GM23338 (cell line): ENCODE results near the gene PIAS1. TPM values are rescaled to one million over a fixed set of nuclear protein-coding genes. Genes with fewer than 3 reads are reported as not detected.

Source experiments
- ATAC-seq: fragments of 200-7000 bp; cut with Tn5 transposase; 3 replicates; pipeline ENCODE4 v1.9.1; 2020
- DNase-seq: peaks from one replicate; pipeline ENCODE4 v3.0.0-alpha.2; 2015; ENCODE audit warnings: low spot score
- H2AFZ ChIP-seq: fragments of 200-600 bp; sonication (generic); 2 replicates; pipeline ENCODE4 v1.8.0; 2016; ENCODE audit warnings: antibody characterized with exemption, mild to moderate bottlenecking, moderate library complexity
- H3F3A ChIP-seq: fragments of 200-600 bp; sonication (generic); replicated peaks from 2 replicates; pipeline ENCODE4 v1.8.0; 2017; ENCODE audit warnings: antibody characterized with exemption, mixed run types, low read depth
- H3K27ac ChIP-seq: fragments of 200-600 bp; sonication (generic); 2 replicates; pipeline ENCODE4 v1.6.1; 2016; ENCODE audit warnings: low read depth
- H3K27me3 ChIP-seq: fragments of 200-600 bp; sonication (generic); 2 replicates; pipeline ENCODE4 v1.8.0; 2016; ENCODE audit warnings: mild to moderate bottlenecking, mixed run types, moderate library complexity; ENCODE audit not compliant: insufficient read depth
- H3K36me3 ChIP-seq: fragments of 200-600 bp; sonication (generic); 2 replicates; pipeline ENCODE4 v1.8.0; 2016; ENCODE audit warnings: mild to moderate bottlenecking; ENCODE audit not compliant: insufficient read depth
- H3K4me1 ChIP-seq: fragments of 200-600 bp; sonication (generic); 2 replicates; pipeline ENCODE4 v1.8.0; 2016; ENCODE audit warnings: mild to moderate bottlenecking, moderate library complexity; ENCODE audit not compliant: insufficient read depth
- H3K4me2 ChIP-seq: fragments of 200-600 bp; sonication (generic); 2 replicates; pipeline ENCODE4 v1.7.1; 2017; ENCODE audit warnings: mixed run types
- H3K4me3 ChIP-seq: fragments of 200-600 bp; sonication (generic); 2 replicates; pipeline ENCODE4 v1.6.1; 2016; ENCODE audit warnings: mixed run types
- H3K79me2 ChIP-seq: fragments of 200-600 bp; sonication (generic); replicated peaks from 2 replicates; pipeline ENCODE4 v1.8.0; 2017; ENCODE audit warnings: mild to moderate bottlenecking; ENCODE audit not compliant: insufficient read depth
- H3K9me2 ChIP-seq: fragments of 200-600 bp; sonication (generic); 2 replicates; pipeline ENCODE4 v1.8.0; 2017; ENCODE audit not compliant: insufficient read depth
- H4K20me1 ChIP-seq: fragments of 200-600 bp; sonication (generic); replicated peaks from 2 replicates; pipeline ENCODE4 v1.8.0; 2017; ENCODE audit warnings: mild to moderate bottlenecking; ENCODE audit not compliant: insufficient read depth
- H3K27ac Mint-ChIP-seq: 2 replicates; pipeline ENCODE4 v1.8.0; 2020; ENCODE audit warnings: inconsistent platforms, mild to moderate bottlenecking, moderate library complexity, mixed read lengths
- H3K27me3 Mint-ChIP-seq: 3 replicates; pipeline ENCODE4 v1.8.0; 2022; ENCODE audit warnings: low read depth, mild to moderate bottlenecking, moderate library complexity, mixed read lengths, inconsistent platforms; ENCODE audit not compliant: insufficient read depth, poor library complexity
- H3K36me3 Mint-ChIP-seq: 3 replicates; pipeline ENCODE4 v1.8.0; 2021; ENCODE audit warnings: low read depth, mild to moderate bottlenecking, inconsistent platforms, moderate library complexity, mixed read lengths
- H3K4me1 Mint-ChIP-seq: 3 replicates; pipeline ENCODE4 v1.8.0; 2020; ENCODE audit warnings: mild to moderate bottlenecking, inconsistent platforms, mixed read lengths
- H3K4me3 Mint-ChIP-seq: 3 replicates; pipeline ENCODE4 v1.8.0; 2021; ENCODE audit warnings: moderate library complexity, mild to moderate bottlenecking, inconsistent platforms, mixed read lengths
- H3K9me3 Mint-ChIP-seq: 3 replicates; pipeline ENCODE4 v1.8.0; 2020; ENCODE audit warnings: moderate library complexity, mild to moderate bottlenecking, inconsistent platforms, mixed read lengths
- CREB1 ChIP-seq: fragments of 250-450 bp; sonication (Bioruptor Pico); IDR thresholded peaks from 2 replicates; pipeline ENCODE4 v1.5.0; 2020; ENCODE audit warnings: low read depth, mild to moderate bottlenecking, moderate library complexity
- EZH2 ChIP-seq: fragments of 200-600 bp; sonication (generic); IDR thresholded peaks from one replicate; pipeline ENCODE4 v1.8.0; 2017; ENCODE audit warnings: antibody characterized with exemption, mild to moderate bottlenecking, low read depth; ENCODE audit not compliant: unreplicated experiment
- EZH2phosphoT487 ChIP-seq: fragments of 200-600 bp; sonication (generic); IDR thresholded peaks from one replicate; pipeline ENCODE4 v1.8.1; 2018; ENCODE audit warnings: antibody characterized with exemption; ENCODE audit not compliant: unreplicated experiment
- JUNB ChIP-seq: IDR thresholded peaks from one replicate; pipeline ENCODE4 v1.6.1; 2016; ENCODE audit warnings: antibody characterized with exemption; ENCODE audit not compliant: unreplicated experiment
- NANOG ChIP-seq: IDR thresholded peaks from 2 replicates; pipeline ENCODE4 v1.6.1; 2016; ENCODE audit warnings: antibody characterized with exemption, borderline replicate concordance
- POLR2AphosphoS5 ChIP-seq: IDR thresholded peaks from 2 replicates; pipeline ENCODE4 v1.6.1; 2016; ENCODE audit warnings: antibody characterized with exemption, low read depth
- STAT1 ChIP-seq: IDR thresholded peaks from one replicate; pipeline ENCODE4 v1.6.1; 2016; ENCODE audit warnings: antibody characterized with exemption; ENCODE audit not compliant: unreplicated experiment
- ZNF114 ChIP-seq: fragments of 250-450 bp; sonication (Bioruptor Pico); IDR thresholded peaks from 2 replicates; pipeline ENCODE4 v1.5.0; 2020; ENCODE audit warnings: mild to moderate bottlenecking, moderate library complexity
- ZNF331 ChIP-seq: fragments of 250-450 bp; sonication (Bioruptor Pico); IDR thresholded peaks from 2 replicates; pipeline ENCODE4 v1.5.0; 2020; ENCODE audit warnings: low read depth, mild to moderate bottlenecking, moderate library complexity
- polyA plus RNA-seq: library from polyadenylated mRNA; unstranded; fragments of >200 nt; fragmentation: Nextera tagmentation; extraction: Ambion mirVana; gene quantifications from 2 replicates; pipeline ENCODE4 v1.2.1, GENCODE V29; 2016
- total RNA-seq: library from RNA; depleted of rRNA; stranded (reverse); fragments of >200 nt; shearing (Covaris generic); gene quantifications from 2 replicates; pipeline ENCODE4 v1.2.3, GENCODE V29; 2014
- TF ChIP-seq, protein P1 (sequence below): IDR thresholded peaks from one replicate; pipeline ENCODE4 v1.6.1; 2018; ENCODE audit warnings: antibody characterized with exemption; ENCODE audit not compliant: unreplicated experiment
- TF ChIP-seq, protein P2 (sequence below): IDR thresholded peaks from 2 replicates; pipeline ENCODE4 v1.6.1; 2016; ENCODE audit warnings: antibody characterized with exemption
- TF ChIP-seq, protein P3 (sequence below): fragments of 250-450 bp; sonication (Bioruptor Pico); IDR thresholded peaks from 2 replicates; pipeline ENCODE4 v1.5.0; 2020; ENCODE audit warnings: mild to moderate bottlenecking, moderate library complexity
- TF ChIP-seq, protein P4 (sequence below), 2 experiments: fragments of 200-600 bp in 1 of 2; sonication (generic) in 1 of 2; conservative IDR thresholded peaks; 2 replicates each; pipeline versions ENCODE4 v1.5.1 to v1.6.1; 2016 to 2017; ENCODE audit warnings: antibody characterized with exemption in 2 of 2, low read depth in 2 of 2, mild to moderate bottlenecking in 2 of 2, moderate library complexity in 1 of 2

The PIAS1 gene
- total and polyA plus RNA-seq, 2 experiments from 2014 or later = 30.7 to 32.1 TPM

DNA sequence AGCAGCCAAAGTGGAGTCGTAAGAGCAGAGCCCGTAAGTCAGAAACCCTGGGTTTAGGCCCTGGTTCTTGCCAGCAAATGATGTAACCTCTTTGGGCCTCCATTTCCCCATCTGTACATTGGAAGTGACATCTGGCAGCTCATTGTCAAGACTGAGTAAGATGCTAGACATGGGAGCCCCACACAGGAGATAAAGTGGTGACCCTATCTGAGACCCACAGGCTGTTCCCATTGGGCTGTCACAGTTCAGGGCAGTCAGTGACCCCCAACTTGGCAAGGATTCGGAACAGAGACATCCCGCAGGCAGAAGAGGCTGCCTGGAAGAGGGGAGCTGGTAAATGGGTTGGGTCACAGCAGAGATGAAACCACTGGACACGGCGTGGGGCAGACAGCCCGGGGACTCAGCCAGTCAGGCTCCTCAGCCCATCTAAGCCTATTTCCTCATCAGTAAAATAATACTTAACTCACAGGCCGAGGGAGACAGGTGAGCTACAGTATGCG is 173.6 kb downstream of the PIAS1 start:
- no peak for DNase-seq
- Histone ChIP-seq H3K4me2 (peak overlapping the region; percentile 100), H3K36me3 (no peaks in the 10 kb centered on the region; the same call in 1 of the 2 replicates), H3K27me3 (no peaks in the 10 kb centered on the region), H3F3A (peaks cover 13% of the 10 kb centered on the region), H3K9me2 (no peaks in the 10 kb centered on the region), H4K20me1 (peaks cover 34% of the 10 kb centered on the region), H2AFZ (no peak overlapping the region), H3K4me1 (peaks cover 17% of the 10 kb centered on the region; the same call in 1 of the 2 replicates), H3K4me3 (peak overlapping the region; percentile 94), H3K27ac (0 out of 2 replicates have a peak overlapping the region, but pooled peaks have one; percentile 14), H3K79me2 (peaks cover 63% of the 10 kb centered on the region)
- no peak for TF ChIP-seq ZNF114 (CRISPR knock-in tag)
- no peak for TF ChIP-seq EZH2
- TF ChIP-seq, protein P1, sequence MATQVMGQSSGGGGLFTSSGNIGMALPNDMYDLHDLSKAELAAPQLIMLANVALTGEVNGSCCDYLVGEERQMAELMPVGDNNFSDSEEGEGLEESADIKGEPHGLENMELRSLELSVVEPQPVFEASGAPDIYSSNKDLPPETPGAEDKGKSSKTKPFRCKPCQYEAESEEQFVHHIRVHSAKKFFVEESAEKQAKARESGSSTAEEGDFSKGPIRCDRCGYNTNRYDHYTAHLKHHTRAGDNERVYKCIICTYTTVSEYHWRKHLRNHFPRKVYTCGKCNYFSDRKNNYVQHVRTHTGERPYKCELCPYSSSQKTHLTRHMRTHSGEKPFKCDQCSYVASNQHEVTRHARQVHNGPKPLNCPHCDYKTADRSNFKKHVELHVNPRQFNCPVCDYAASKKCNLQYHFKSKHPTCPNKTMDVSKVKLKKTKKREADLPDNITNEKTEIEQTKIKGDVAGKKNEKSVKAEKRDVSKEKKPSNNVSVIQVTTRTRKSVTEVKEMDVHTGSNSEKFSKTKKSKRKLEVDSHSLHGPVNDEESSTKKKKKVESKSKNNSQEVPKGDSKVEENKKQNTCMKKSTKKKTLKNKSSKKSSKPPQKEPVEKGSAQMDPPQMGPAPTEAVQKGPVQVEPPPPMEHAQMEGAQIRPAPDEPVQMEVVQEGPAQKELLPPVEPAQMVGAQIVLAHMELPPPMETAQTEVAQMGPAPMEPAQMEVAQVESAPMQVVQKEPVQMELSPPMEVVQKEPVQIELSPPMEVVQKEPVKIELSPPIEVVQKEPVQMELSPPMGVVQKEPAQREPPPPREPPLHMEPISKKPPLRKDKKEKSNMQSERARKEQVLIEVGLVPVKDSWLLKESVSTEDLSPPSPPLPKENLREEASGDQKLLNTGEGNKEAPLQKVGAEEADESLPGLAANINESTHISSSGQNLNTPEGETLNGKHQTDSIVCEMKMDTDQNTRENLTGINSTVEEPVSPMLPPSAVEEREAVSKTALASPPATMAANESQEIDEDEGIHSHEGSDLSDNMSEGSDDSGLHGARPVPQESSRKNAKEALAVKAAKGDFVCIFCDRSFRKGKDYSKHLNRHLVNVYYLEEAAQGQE = no peak
- no peak for TF ChIP-seq JUNB
- no peak for TF ChIP-seq STAT1
- TF ChIP-seq, protein P2, sequence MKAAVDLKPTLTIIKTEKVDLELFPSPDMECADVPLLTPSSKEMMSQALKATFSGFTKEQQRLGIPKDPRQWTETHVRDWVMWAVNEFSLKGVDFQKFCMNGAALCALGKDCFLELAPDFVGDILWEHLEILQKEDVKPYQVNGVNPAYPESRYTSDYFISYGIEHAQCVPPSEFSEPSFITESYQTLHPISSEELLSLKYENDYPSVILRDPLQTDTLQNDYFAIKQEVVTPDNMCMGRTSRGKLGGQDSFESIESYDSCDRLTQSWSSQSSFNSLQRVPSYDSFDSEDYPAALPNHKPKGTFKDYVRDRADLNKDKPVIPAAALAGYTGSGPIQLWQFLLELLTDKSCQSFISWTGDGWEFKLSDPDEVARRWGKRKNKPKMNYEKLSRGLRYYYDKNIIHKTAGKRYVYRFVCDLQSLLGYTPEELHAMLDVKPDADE = no peak
- no peak for TF ChIP-seq CREB1 (CRISPR knock-in tag)
- TF ChIP-seq ZNF331 (CRISPR knock-in tag) = no peak
- TF ChIP-seq EZH2phosphoT487 = no peak
- no peak for TF ChIP-seq NANOG
- TF ChIP-seq, protein P3, sequence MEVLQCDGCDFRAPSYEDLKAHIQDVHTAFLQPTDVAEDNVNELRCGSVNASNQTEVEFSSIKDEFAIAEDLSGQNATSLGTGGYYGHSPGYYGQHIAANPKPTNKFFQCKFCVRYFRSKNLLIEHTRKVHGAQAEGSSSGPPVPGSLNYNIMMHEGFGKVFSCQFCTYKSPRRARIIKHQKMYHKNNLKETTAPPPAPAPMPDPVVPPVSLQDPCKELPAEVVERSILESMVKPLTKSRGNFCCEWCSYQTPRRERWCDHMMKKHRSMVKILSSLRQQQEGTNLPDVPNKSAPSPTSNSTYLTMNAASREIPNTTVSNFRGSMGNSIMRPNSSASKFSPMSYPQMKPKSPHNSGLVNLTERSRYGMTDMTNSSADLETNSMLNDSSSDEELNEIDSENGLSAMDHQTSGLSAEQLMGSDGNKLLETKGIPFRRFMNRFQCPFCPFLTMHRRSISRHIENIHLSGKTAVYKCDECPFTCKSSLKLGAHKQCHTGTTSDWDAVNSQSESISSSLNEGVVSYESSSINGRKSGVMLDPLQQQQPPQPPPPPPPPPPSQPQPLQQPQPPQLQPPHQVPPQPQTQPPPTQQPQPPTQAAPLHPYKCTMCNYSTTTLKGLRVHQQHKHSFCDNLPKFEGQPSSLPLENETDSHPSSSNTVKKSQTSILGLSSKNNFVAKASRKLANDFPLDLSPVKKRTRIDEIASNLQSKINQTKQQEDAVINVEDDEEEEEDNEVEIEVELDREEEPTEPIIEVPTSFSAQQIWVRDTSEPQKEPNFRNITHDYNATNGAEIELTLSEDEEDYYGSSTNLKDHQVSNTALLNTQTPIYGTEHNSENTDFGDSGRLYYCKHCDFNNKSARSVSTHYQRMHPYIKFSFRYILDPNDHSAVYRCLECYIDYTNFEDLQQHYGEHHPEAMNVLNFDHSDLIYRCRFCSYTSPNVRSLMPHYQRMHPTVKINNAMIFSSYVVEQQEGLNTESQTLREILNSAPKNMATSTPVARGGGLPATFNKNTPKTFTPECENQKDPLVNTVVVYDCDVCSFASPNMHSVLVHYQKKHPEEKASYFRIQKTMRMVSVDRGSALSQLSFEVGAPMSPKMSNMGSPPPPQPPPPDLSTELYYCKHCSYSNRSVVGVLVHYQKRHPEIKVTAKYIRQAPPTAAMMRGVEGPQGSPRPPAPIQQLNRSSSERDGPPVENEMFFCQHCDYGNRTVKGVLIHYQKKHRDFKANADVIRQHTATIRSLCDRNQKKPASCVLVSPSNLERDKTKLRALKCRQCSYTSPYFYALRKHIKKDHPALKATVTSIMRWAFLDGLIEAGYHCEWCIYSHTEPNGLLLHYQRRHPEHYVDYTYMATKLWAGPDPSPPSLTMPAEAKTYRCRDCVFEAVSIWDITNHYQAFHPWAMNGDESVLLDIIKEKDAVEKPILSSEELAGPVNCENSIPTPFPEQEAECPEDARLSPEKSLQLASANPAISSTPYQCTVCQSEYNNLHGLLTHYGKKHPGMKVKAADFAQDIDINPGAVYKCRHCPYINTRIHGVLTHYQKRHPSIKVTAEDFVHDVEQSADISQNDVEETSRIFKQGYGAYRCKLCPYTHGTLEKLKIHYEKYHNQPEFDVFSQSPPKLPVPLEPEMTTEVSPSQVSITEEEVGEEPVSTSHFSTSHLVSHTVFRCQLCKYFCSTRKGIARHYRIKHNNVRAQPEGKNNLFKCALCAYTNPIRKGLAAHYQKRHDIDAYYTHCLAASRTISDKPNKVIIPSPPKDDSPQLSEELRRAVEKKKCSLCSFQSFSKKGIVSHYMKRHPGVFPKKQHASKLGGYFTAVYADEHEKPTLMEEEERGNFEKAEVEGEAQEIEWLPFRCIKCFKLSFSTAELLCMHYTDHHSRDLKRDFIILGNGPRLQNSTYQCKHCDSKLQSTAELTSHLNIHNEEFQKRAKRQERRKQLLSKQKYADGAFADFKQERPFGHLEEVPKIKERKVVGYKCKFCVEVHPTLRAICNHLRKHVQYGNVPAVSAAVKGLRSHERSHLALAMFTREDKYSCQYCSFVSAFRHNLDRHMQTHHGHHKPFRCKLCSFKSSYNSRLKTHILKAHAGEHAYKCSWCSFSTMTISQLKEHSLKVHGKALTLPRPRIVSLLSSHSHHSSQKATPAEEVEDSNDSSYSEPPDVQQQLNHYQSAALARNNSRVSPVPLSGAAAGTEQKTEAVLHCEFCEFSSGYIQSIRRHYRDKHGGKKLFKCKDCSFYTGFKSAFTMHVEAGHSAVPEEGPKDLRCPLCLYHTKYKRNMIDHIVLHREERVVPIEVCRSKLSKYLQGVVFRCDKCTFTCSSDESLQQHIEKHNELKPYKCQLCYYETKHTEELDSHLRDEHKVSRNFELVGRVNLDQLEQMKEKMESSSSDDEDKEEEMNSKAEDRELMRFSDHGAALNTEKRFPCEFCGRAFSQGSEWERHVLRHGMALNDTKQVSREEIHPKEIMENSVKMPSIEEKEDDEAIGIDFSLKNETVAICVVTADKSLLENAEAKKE (CRISPR knock-in tag) = no peak
- TF ChIP-seq, protein P4, sequence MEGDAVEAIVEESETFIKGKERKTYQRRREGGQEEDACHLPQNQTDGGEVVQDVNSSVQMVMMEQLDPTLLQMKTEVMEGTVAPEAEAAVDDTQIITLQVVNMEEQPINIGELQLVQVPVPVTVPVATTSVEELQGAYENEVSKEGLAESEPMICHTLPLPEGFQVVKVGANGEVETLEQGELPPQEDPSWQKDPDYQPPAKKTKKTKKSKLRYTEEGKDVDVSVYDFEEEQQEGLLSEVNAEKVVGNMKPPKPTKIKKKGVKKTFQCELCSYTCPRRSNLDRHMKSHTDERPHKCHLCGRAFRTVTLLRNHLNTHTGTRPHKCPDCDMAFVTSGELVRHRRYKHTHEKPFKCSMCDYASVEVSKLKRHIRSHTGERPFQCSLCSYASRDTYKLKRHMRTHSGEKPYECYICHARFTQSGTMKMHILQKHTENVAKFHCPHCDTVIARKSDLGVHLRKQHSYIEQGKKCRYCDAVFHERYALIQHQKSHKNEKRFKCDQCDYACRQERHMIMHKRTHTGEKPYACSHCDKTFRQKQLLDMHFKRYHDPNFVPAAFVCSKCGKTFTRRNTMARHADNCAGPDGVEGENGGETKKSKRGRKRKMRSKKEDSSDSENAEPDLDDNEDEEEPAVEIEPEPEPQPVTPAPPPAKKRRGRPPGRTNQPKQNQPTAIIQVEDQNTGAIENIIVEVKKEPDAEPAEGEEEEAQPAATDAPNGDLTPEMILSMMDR (conservative IDR thresholded peaks at IDR 0.05; ENCODE audit: low read depth in 2 of 2) = no peak
- TF ChIP-seq POLR2AphosphoS5 = no peak
- H3K27me3 Mint-ChIP-seq = peaks cover 17% of the 10 kb centered on the region
- H3K4me3 Mint-ChIP-seq = peak overlapping the region; percentile 98
- peaks cover 42% of the 10 kb centered on the region for H3K4me1 Mint-ChIP-seq
- no peak for ATAC-seq
- H3K27ac Mint-ChIP-seq = no peak overlapping the region
- peaks cover 26% of the 10 kb centered on the region for H3K36me3 Mint-ChIP-seq
- peaks cover 13% of the 10 kb centered on the region for H3K9me3 Mint-ChIP-seq
